HCT116 (cell line): ENCODE data around the gene OSBPL1A.

Experiments used
- EZH2phosphoT487 ChIP-seq: fragments of 200-600 bp; IDR thresholded peaks from 2 replicates; pipeline ENCODE4 v1.6.1; 2018; ENCODE audit warnings: antibody characterized with exemption, borderline replicate concordance
- POLR2A ChIP-seq: IDR thresholded peaks from 2 replicates; pipeline ENCODE4 v1.7.0; 2011; ENCODE audit warnings: borderline replicate concordance; ENCODE audit not compliant: insufficient read depth, insufficient read length; ENCODE audit errors: extremely low read depth
- RAD21 ChIP-seq: IDR thresholded peaks from 2 replicates; pipeline ENCODE4 v1.6.1; 2012; ENCODE audit warnings: low read depth, mild to moderate bottlenecking
- SP1 ChIP-seq: IDR thresholded peaks from 2 replicates; pipeline ENCODE4 v1.6.1; 2012; ENCODE audit warnings: low read depth
- TF ChIP-seq, protein P1 (sequence below), 3 experiments: fragments of 200-600 bp in 1 of 3; sonication (generic) in 1 of 3; IDR thresholded peaks in 2 of 3; conservative IDR thresholded peaks in 1 of 3; 2 replicates each; pipeline ENCODE4 v1.5.1; 2012 to 2017; ENCODE audit warnings: low read depth in 2 of 3, low read length in 2 of 3, antibody characterized with exemption in 1 of 3, borderline replicate concordance in 1 of 3, control low read depth in 1 of 3, mild to moderate bottlenecking in 1 of 3, mixed read lengths in 1 of 3, mixed run types in 1 of 3, moderate library complexity in 1 of 3; ENCODE audit not compliant: insufficient read depth in 1 of 3

DNA sequence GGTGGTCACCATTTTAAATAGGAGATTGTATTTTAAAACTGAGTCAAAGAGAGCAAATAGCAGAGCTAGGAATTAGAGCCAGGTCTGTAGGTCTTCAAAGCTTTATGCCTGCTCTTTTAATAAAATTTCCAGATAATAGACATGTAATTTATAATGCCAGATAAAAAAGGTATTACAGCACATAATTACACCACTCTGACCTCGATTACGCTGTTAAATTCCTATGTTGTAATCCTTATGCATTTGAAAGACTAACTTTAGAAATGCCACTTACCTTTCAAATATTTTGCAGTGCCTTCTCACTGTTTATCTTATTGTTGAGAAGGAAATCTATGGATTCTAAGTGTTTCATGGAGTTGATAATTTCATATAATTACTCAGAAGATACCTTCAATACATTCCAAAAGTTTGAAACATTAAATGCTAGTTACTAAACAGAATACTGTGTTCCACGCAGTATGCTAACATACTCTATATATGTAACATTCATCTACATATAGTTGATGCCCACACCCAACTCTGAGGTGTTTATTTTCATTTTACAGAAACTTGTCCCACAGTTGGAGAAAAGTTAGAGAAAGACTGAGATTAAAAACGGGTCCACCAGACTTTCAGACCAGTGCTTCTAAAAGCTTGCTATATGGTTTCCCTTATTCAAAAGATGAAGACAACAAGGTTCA, 120.0 kb downstream of the OSBPL1A start:
- TF ChIP-seq, protein P1, sequence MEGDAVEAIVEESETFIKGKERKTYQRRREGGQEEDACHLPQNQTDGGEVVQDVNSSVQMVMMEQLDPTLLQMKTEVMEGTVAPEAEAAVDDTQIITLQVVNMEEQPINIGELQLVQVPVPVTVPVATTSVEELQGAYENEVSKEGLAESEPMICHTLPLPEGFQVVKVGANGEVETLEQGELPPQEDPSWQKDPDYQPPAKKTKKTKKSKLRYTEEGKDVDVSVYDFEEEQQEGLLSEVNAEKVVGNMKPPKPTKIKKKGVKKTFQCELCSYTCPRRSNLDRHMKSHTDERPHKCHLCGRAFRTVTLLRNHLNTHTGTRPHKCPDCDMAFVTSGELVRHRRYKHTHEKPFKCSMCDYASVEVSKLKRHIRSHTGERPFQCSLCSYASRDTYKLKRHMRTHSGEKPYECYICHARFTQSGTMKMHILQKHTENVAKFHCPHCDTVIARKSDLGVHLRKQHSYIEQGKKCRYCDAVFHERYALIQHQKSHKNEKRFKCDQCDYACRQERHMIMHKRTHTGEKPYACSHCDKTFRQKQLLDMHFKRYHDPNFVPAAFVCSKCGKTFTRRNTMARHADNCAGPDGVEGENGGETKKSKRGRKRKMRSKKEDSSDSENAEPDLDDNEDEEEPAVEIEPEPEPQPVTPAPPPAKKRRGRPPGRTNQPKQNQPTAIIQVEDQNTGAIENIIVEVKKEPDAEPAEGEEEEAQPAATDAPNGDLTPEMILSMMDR (IDR thresholded peaks at IDR 0.05 in 2 of 3, conservative IDR thresholded peaks at IDR 0.05 in 1 of 3; ENCODE audit: borderline replicate concordance in 1 of 3, insufficient read depth in 1 of 3, low read depth in 2 of 3, low read length in 2 of 3), result no peak
- TF ChIP-seq SP1 (no peak), EZH2phosphoT487 (no peak), POLR2A (no peak), RAD21 (no peak)
